ENCODE measurements around the gene POLR1C. TPM values are rescaled to one million over a fixed set of nuclear protein-coding genes. Genes with fewer than 3 reads are reported as not detected.
"Not testable (repeated sequence)": the region's sequence is repeated elsewhere in the genome, so short reads cannot be mapped to it uniquely, and the experiment has no call there.

POLR1C gene
- total RNA-seq, 4 donors from 2014 or later = 14.7 to 34.3 (median 25.9) TPM

DNA sequence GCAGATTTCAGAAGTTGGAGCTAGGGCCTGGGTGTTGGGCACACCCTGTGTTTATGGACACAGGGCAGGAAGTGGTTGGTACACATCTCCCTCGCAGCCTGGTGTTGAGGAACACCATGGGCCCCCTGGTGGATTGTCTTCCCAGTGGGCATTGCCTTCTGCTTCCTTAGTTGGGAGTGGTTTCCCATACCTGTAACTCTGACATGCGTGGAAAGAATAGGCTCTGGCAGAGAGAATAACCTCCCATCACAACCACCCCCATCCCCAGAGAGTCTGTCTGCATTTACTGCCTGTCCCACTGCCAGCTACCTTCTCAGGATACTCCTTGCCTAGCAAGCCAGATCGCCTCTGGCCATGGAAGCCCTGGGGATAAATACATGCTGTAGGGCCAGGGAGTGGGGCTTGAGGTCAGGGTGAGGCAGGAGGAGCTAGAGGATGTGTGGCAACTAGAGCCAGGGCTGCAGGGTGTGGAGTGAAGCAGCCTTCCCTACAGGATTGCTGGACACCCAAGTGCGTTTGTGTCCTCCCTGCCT lies 21.4 kb upstream of the POLR1C start:
- Histone ChIP-seq H3K36me3 (peaks cover 14 to 34% (median 22%) of the 10 kb centered on the region in 3 donors), H3K27ac (peak overlapping the region; percentile 8 to 75 (median 64))

GRCh38 chr6:43496370-43497128 lies 20.3 kb upstream of the POLR1C start:
- no peak overlapping the region for H3K4me3 ChIP-seq
- 24 to 61% methylated on average over 2 to 6 of the region's 18 CpGs for WGBS, 2 donors
- H3K4me1 ChIP-seq = peaks cover 18 to 52% (median 23%) of the 10 kb centered on the region in 3 donors
- no peak for DNase-seq
- peak overlapping the region; percentile 47 to 75 (median 64) for H3K27ac ChIP-seq
- TF ChIP-seq POLR2A (IDR thresholded peaks at IDR 0.05) = peak in 1 of 4 donors; percentile 13
- TF ChIP-seq, protein P1, sequence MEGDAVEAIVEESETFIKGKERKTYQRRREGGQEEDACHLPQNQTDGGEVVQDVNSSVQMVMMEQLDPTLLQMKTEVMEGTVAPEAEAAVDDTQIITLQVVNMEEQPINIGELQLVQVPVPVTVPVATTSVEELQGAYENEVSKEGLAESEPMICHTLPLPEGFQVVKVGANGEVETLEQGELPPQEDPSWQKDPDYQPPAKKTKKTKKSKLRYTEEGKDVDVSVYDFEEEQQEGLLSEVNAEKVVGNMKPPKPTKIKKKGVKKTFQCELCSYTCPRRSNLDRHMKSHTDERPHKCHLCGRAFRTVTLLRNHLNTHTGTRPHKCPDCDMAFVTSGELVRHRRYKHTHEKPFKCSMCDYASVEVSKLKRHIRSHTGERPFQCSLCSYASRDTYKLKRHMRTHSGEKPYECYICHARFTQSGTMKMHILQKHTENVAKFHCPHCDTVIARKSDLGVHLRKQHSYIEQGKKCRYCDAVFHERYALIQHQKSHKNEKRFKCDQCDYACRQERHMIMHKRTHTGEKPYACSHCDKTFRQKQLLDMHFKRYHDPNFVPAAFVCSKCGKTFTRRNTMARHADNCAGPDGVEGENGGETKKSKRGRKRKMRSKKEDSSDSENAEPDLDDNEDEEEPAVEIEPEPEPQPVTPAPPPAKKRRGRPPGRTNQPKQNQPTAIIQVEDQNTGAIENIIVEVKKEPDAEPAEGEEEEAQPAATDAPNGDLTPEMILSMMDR (IDR thresholded peaks at IDR 0.05) = peak in 5 of 6 experiments; percentile 45 to 72 (median 68)
- no peaks in the 10 kb centered on the region for H3K9me3 ChIP-seq
- H3K27me3 ChIP-seq = peaks cover 0 to 33% (median 0%) of the 10 kb centered on the region in 4 donors
- intact Hi-C loops (cut with DNase I) = loop anchor here (5.0 kb wide), 1 partner anchor 44 kb away; no protein-coding TSS in a partner anchor
- H3K36me3 ChIP-seq = peaks cover 18 to 44% (median 25%) of the 10 kb centered on the region in 3 donors

More for the DNA sequence above, 21.4 kb upstream of the POLR1C start:
- 24 to 27% methylated on average over 2 to 3 of the region's 4 CpGs for WGBS, 2 donors
- no peak overlapping the region for H3K4me3 ChIP-seq
- peaks cover 18 to 52% (median 21%) of the 10 kb centered on the region in 3 donors for H3K4me1 ChIP-seq
- DNase-seq = no peak
- H3K9me3 ChIP-seq = no peaks in the 10 kb centered on the region
- peaks cover 0 to 33% (median 0%) of the 10 kb centered on the region in 4 donors for H3K27me3 ChIP-seq
- TF ChIP-seq, protein P1 (IDR thresholded peaks at IDR 0.05) = peak in 1 of 6 experiments; percentile 28
- TF ChIP-seq POLR2A (IDR thresholded peaks at IDR 0.05) = no peak
- intact Hi-C loops (cut with DNase I) = loop anchor here (5.0 kb wide), 1 partner anchor 43 kb away; no protein-coding TSS in a partner anchor

DNA sequence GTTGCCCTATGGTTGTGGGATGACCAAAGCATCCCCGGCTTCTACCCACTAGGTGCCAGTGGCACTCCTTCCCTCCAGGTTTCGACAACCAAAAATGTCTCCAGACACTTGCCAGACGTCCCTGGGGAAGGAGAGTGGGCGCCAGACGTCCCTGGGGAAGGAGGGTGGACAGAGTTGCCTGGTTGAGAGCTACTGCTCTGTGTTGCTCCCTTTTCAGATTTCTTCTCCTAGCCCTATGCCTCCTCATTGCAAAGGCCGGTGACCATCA lies 19.8 kb upstream of the POLR1C start:
- intact Hi-C loops (cut with DNase I) = loop anchor here (5.0 kb wide), 1 partner anchor 45 kb away; no protein-coding TSS in a partner anchor
- TF ChIP-seq, protein P1 (IDR thresholded peaks at IDR 0.05) = no peak
- TF ChIP-seq POLR2A (IDR thresholded peaks at IDR 0.05) = no peak
- 61 to 71% methylated on average over 5 of the region's 6 CpGs for WGBS, 2 donors
- Histone ChIP-seq H3K27ac (peak overlapping the region; percentile 47 to 75 (median 64)), H3K4me1 (peaks cover 18 to 48% (median 23%) of the 10 kb centered on the region in 3 donors), H3K36me3 (peaks cover 18 to 48% (median 26%) of the 10 kb centered on the region in 3 donors), H3K9me3 (no peaks in the 10 kb centered on the region), H3K4me3 (no peak overlapping the region), H3K27me3 (peaks cover 0 to 29% (median 0%) of the 10 kb centered on the region in 4 donors)
- no peak for DNase-seq

DNA sequence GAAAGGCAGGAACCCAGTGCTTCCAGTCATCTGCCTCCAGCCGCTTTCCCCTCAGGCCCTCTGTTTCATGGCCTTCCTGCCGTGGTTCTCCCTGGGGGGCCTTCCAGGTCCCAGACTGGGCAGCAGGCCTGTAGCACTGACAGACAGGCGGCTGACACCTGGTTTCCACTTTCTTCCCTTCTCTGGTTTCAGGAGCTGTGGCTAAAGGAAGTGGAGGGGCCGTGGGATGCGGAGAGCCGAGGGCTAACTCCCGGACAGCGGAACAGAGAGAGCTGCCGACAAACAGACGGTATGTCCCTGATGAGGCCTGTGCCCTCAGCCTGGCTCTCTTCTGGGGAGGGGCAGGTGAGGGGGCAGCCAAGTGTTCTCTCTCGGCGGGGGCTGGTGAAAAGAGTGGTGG lies 19.2 kb upstream of the POLR1C start:
- TF ChIP-seq POLR2A (IDR thresholded peaks at IDR 0.05) = no peak
- TF ChIP-seq, protein P1 (IDR thresholded peaks at IDR 0.05) = no peak
- Histone ChIP-seq H3K27me3 (peaks cover 0 to 23% (median 0%) of the 10 kb centered on the region in 4 donors), H3K27ac (no peak overlapping the region), H3K9me3 (no peaks in the 10 kb centered on the region), H3K36me3 (peaks cover 18 to 55% (median 32%) of the 10 kb centered on the region in 3 donors), H3K4me3 (no peak overlapping the region), H3K4me1 (peaks cover 14 to 42% (median 23%) of the 10 kb centered on the region in 3 donors)
- DNase-seq = no peak
- 88 to 94% methylated on average over 10 to 11 of the region's 12 CpGs for WGBS, 2 donors
- intact Hi-C loops (cut with DNase I) = loop anchor here (5.0 kb wide), 1 partner anchor 45 kb away; no protein-coding TSS in a partner anchor

- H3K27ac ChIP-seq, H3K4me3 ChIP-seq, H3K9me3 ChIP-seq, DNase-seq: not testable (repeated sequence)
- intact Hi-C loops (cut with DNase I) = loop anchor here (5.0 kb wide), 1 partner anchor 46 kb away; no protein-coding TSS in a partner anchor
- H3K27me3 ChIP-seq = peaks cover 0 to 17% (median 0%) of the 10 kb centered on the region in 4 donors
- peaks cover 24 to 61% (median 35%) of the 10 kb centered on the region in 3 donors for H3K36me3 ChIP-seq
- H3K4me1 ChIP-seq = peaks cover 13 to 36% (median 23%) of the 10 kb centered on the region in 3 donors
- WGBS, 2 donors = 85 to 91% methylated on average over 5 of the region's 5 CpGs
These were observed 18.6 kb upstream of the POLR1C start for GRCh38 chr6:43498291-43498690.
